Retinal pigment epithelial cell (primary cell): ENCODE measurements around the gene RNF10.
"Not testable (repeated sequence)": the region's sequence is repeated elsewhere in the genome, so short reads cannot be mapped to it uniquely, and the experiment has no call there.

Source experiments
- DNase-seq: peaks from one replicate; pipeline ENCODE4 v3.0.0-alpha.2; 2010; ENCODE audit warnings: low read depth
- H3K4me3 ChIP-seq: 2 replicates; pipeline ENCODE4 v1.5.1; 2011; ENCODE audit warnings: mild to moderate bottlenecking, low read length, control low read depth, moderate library complexity
- CTCF ChIP-seq: conservative IDR thresholded peaks from 2 replicates; pipeline ENCODE4 v1.5.1; 2011; ENCODE audit warnings: low read depth, low read length, control low read depth, inconsistent platforms

The RNF10 gene

GRCh38 chr12:120598674-120599463 is 64.7 kb downstream of the RNF10 start:
- DNase-seq, result peak; percentile 57
- H3K4me3 ChIP-seq, result no peak overlapping the region
- no peak for TF ChIP-seq CTCF

- H3K4me3 ChIP-seq, result no peak overlapping the region
- DNase-seq, result no peak
- TF ChIP-seq CTCF, result no peak
These were observed 65.8 kb downstream of the RNF10 start for GRCh38 chr12:120599672-120600552.

GRCh38 chr12:120602416-120602815 is 68.3 kb downstream of the RNF10 start:
- H3K4me3 ChIP-seq, DNase-seq: not testable (repeated sequence)

GRCh38 chr12:120610560-120610959 is 76.4 kb downstream of the RNF10 start:
- no peak for DNase-seq
- no peak for TF ChIP-seq CTCF
- no peak overlapping the region for H3K4me3 ChIP-seq

GRCh38 chr12:120611534-120611933 is 77.4 kb downstream of the RNF10 start:
- not testable (repeated sequence) for DNase-seq, H3K4me3 ChIP-seq

- no peak for DNase-seq
- no peak overlapping the region for H3K4me3 ChIP-seq
- TF ChIP-seq CTCF, result no peak
These were observed 80.7 kb downstream of the RNF10 start for GRCh38 chr12:120614848-120615247.

GRCh38 chr12:120617193-120617592 is 83.0 kb downstream of the RNF10 start:
- not testable (repeated sequence) for H3K4me3 ChIP-seq, DNase-seq

GRCh38 chr12:120617767-120618166 is 83.6 kb downstream of the RNF10 start:
- not testable (repeated sequence) for DNase-seq, H3K4me3 ChIP-seq

- DNase-seq, result no peak
- TF ChIP-seq CTCF, result no peak
- H3K4me3 ChIP-seq, result no peak overlapping the region
These were observed 84.9 kb downstream of the RNF10 start for GRCh38 chr12:120618954-120619615.
